GM23338 (cell line): Measurements from ENCODE around the gene CDHR2.

Experiments
- POLR2AphosphoS5 ChIP-seq: IDR thresholded peaks from 2 replicates; pipeline ENCODE4 v1.6.1; 2016; ENCODE audit warnings: antibody characterized with exemption, low read depth
- STAT1 ChIP-seq: IDR thresholded peaks from one replicate; pipeline ENCODE4 v1.6.1; 2016; ENCODE audit warnings: antibody characterized with exemption; ENCODE audit not compliant: unreplicated experiment
- TF ChIP-seq, protein P1 (sequence below), 2 experiments: fragments of 200-600 bp in 1 of 2; sonication (generic) in 1 of 2; conservative IDR thresholded peaks; 2 replicates each; pipeline versions ENCODE4 v1.5.1 to v1.6.1; 2016 to 2017; ENCODE audit warnings: antibody characterized with exemption in 2 of 2, low read depth in 2 of 2, mild to moderate bottlenecking in 2 of 2, moderate library complexity in 1 of 2
- TF ChIP-seq, protein P2 (sequence below): IDR thresholded peaks from one replicate; pipeline ENCODE4 v1.6.1; 2018; ENCODE audit warnings: antibody characterized with exemption; ENCODE audit not compliant: unreplicated experiment

DNA sequence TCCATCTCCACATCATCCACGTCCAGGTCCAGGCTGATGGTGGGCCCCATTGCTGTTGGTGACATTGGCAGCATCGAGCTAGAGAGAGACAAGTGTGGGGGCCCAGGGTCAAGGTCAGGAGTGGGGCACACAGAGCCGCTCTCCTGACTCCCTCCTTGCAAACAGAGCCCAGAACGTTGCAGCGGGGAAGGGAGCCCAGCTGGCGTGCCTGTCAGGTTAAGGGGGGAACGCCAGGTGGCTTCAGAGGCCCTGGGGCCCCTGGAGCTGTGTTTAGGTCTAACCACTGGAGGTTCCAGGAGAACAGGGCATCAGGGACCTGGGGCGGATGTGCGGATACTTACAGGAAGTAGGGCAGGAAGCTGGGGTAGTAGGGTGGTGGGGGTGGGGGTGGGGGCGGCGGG is 19.4 kb upstream of the CDHR2 start:
- TF ChIP-seq, protein P1, sequence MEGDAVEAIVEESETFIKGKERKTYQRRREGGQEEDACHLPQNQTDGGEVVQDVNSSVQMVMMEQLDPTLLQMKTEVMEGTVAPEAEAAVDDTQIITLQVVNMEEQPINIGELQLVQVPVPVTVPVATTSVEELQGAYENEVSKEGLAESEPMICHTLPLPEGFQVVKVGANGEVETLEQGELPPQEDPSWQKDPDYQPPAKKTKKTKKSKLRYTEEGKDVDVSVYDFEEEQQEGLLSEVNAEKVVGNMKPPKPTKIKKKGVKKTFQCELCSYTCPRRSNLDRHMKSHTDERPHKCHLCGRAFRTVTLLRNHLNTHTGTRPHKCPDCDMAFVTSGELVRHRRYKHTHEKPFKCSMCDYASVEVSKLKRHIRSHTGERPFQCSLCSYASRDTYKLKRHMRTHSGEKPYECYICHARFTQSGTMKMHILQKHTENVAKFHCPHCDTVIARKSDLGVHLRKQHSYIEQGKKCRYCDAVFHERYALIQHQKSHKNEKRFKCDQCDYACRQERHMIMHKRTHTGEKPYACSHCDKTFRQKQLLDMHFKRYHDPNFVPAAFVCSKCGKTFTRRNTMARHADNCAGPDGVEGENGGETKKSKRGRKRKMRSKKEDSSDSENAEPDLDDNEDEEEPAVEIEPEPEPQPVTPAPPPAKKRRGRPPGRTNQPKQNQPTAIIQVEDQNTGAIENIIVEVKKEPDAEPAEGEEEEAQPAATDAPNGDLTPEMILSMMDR (conservative IDR thresholded peaks at IDR 0.05; ENCODE audit: low read depth in 2 of 2), result no peak
- TF ChIP-seq POLR2AphosphoS5 (no peak), STAT1 (no peak)
- TF ChIP-seq, protein P2, sequence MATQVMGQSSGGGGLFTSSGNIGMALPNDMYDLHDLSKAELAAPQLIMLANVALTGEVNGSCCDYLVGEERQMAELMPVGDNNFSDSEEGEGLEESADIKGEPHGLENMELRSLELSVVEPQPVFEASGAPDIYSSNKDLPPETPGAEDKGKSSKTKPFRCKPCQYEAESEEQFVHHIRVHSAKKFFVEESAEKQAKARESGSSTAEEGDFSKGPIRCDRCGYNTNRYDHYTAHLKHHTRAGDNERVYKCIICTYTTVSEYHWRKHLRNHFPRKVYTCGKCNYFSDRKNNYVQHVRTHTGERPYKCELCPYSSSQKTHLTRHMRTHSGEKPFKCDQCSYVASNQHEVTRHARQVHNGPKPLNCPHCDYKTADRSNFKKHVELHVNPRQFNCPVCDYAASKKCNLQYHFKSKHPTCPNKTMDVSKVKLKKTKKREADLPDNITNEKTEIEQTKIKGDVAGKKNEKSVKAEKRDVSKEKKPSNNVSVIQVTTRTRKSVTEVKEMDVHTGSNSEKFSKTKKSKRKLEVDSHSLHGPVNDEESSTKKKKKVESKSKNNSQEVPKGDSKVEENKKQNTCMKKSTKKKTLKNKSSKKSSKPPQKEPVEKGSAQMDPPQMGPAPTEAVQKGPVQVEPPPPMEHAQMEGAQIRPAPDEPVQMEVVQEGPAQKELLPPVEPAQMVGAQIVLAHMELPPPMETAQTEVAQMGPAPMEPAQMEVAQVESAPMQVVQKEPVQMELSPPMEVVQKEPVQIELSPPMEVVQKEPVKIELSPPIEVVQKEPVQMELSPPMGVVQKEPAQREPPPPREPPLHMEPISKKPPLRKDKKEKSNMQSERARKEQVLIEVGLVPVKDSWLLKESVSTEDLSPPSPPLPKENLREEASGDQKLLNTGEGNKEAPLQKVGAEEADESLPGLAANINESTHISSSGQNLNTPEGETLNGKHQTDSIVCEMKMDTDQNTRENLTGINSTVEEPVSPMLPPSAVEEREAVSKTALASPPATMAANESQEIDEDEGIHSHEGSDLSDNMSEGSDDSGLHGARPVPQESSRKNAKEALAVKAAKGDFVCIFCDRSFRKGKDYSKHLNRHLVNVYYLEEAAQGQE, result no peak
